Measurements from ENCODE around the gene KAT14.
"Not testable (repeated sequence)": the region's sequence is repeated elsewhere in the genome, so short reads cannot be mapped to it uniquely, and the experiment has no call there.

The KAT14 gene

DNA sequence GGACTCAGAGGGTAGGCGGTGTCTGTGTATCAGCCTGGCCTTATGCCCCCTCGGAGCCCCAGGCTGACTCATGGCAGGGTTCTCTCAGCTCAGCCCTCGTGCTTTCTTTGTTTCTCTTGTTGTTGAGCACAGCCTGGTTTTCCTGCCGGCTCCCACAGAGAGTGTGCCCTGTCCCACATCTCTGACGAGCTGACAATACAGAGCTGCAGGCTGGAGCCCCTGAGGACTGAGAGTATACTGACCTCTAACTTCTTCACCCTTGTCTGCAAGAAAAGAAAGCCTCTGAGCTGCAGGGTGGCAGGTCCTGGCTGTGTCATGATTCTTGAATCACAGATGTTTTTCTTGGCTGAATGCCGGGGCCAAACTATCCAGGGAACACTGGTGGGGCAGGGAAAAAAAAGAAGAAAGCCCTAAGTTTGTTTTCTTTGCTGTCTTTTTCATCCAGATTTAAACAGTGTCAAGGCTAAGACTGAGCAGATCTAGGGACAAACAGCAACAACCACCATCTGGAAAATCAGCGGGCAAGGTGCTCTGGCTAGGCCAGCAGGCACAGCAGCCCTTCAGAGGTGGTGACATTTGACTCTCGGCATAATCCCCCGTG lies 87.4 kb downstream of the KAT14 start:
- DNase-seq: peak; percentile 47

DNA sequence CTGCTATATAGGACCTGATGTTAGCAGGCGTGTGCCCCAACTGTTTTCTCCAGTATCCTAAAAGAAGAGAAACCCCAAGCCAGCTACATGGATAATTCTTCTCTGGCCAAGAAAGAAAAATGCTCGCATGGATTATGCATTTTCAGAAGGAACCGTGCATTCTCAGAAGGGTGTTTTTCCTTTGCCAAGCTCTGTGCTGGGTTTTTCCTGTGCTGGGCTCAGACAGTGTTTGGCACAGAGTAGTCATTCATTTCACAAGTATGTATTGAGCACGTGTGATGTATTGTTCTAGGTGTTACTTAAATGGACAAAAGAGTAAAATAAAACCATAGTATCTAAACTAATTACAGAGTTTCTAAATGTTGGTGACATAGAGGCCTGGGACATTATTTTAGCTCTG lies 88.0 kb downstream of the KAT14 start:
- no peak for DNase-seq

DNA sequence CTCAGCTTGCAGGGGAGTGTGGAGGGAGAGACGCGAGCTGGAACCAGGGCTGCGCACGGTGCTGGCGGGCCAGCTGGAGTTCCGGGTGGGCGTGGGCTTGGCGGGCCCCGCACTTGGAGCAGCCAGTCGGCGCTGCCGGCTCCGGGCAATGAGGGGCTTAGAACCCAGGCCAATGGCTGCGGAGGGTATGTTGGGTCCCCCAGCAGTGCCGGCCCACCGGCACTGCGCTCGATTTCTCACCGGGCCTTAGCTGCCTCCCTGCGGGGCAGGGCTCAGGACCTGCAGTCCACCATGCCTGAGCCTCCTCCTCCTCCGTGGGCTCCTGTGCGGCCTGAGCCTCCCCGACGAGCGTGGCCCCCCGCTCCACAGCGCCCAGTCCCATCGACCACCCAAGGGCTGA lies 89.1 kb downstream of the KAT14 start:
- not testable (repeated sequence) for DNase-seq

DNA sequence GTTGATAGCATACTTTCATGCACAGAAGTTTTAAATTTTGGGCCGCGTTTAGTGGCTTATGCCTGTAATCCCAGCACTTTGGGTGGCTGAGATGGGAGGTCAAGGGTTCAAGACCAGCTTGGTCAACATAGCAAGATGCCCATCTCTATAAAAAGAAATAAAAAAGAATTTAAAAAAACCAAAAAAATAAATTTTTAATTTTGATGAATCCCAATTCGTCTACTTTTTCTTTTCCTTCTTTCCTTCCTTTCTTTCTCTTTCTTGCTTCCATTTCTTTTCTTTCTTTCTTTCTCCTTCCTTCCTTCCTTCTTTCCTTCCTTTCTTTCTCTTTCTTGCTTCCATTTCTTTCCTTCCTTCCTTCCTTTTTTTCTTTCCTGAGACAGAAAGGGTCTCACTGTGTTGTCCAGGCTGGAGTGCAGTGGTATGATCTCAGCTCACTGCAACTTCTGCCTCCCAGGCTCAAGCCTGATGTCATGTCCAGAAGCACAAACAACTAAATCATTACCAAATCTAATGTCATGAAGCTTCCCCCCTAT lies 95.8 kb downstream of the KAT14 start:
- no peak for DNase-seq

All from right hindlimb (tissue), 1 donor.